SU-DHL-6 (cell line): ENCODE measurements around the gene EEFSEC.

Experiments
- H2AFZ ChIP-seq: fragments of 200-600 bp; sonication (generic); 2 replicates; pipeline ENCODE4 v1.6.1; 2014; ENCODE audit warnings: low read depth, mild to moderate bottlenecking, moderate library complexity, mixed read lengths, antibody characterized with exemption, low read length; ENCODE audit not compliant: severe bottlenecking
- H3F3A ChIP-seq: fragments of 200-600 bp; shearing (Covaris generic); 2 replicates; pipeline ENCODE4 v1.6.0; 2016; ENCODE audit warnings: antibody characterized with exemption, mild to moderate bottlenecking; ENCODE audit not compliant: insufficient read depth
- H3K27ac ChIP-seq: fragments of 200-600 bp; sonication (generic); 2 replicates; pipeline ENCODE4 v1.5.1; 2016; ENCODE audit warnings: low read depth, mild to moderate bottlenecking, low read length, moderate library complexity, mixed read lengths
- H3K27me3 ChIP-seq: fragments of 200-600 bp; sonication (generic), shearing (Covaris generic); 2 replicates; pipeline ENCODE4 v1.6.0; 2014; ENCODE audit warnings: mild to moderate bottlenecking, low read length
- H3K36me3 ChIP-seq: fragments of 200-600 bp; sonication (generic); 2 replicates; pipeline ENCODE4 v1.6.1; 2014; ENCODE audit warnings: mild to moderate bottlenecking, low read length, mixed read lengths
- H3K4me2 ChIP-seq: fragments of 300-600, 200-600 bp; shearing (Covaris generic), sonication (generic); 2 replicates; pipeline ENCODE4 v1.6.0; 2014; ENCODE audit warnings: low read length, low read depth, mild to moderate bottlenecking; ENCODE audit not compliant: poor library complexity, severe bottlenecking
- H3K4me3 ChIP-seq: fragments of 200-600 bp; sonication (generic); 2 replicates; pipeline ENCODE4 v1.5.1; 2014; ENCODE audit warnings: antibody characterized with exemption, low read length, mild to moderate bottlenecking, mixed read lengths; ENCODE audit not compliant: insufficient read depth, poor library complexity, severe bottlenecking
- H3K79me2 ChIP-seq: fragments of 200-600 bp; sonication (generic); 2 replicates; pipeline ENCODE4 v1.6.1; 2014; ENCODE audit warnings: mild to moderate bottlenecking, low read length, moderate library complexity; ENCODE audit not compliant: insufficient read depth
- H3K9ac ChIP-seq: fragments of 200-600 bp; sonication (generic); 2 replicates; pipeline ENCODE4 v1.7.0; 2014; ENCODE audit warnings: mild to moderate bottlenecking, low read length
- H3K9me2 ChIP-seq: fragments of 200-600 bp; sonication (generic); replicated peaks from 2 replicates; pipeline ENCODE4 v1.6.1; 2014; ENCODE audit warnings: low read length; ENCODE audit not compliant: insufficient read depth
- H3K9me3 ChIP-seq: fragments of 200-600 bp; sonication (generic); 2 replicates; pipeline ENCODE4 v1.6.1; 2014; ENCODE audit warnings: low read length, mixed read lengths; ENCODE audit not compliant: insufficient read depth
- H4K20me1 ChIP-seq: fragments of 200-600 bp; sonication (generic); 2 replicates; pipeline ENCODE4 v1.6.1; 2014; ENCODE audit warnings: low read depth, mild to moderate bottlenecking, antibody characterized with exemption, low read length, moderate library complexity, mixed read lengths
- EZH2phosphoT487 ChIP-seq: fragments of 200-600 bp; sonication (generic), shearing (Covaris generic); conservative IDR thresholded peaks from 2 replicates; pipeline ENCODE4 v1.6.1; 2018; ENCODE audit warnings: mild to moderate bottlenecking, antibody characterized with exemption, low read length, moderate library complexity, mixed read lengths
- TF ChIP-seq, protein P1 (sequence below): fragments of 200-600 bp; sonication (generic); IDR thresholded peaks from one replicate; pipeline ENCODE4 v1.5.1; 2017; ENCODE audit warnings: antibody characterized with exemption, mild to moderate bottlenecking, low read length, moderate library complexity; ENCODE audit not compliant: insufficient read depth, poor library complexity, severe bottlenecking

Gene EEFSEC

GRCh38 chr3:128457937-128458336, 304.7 kb downstream of the EEFSEC start:
- Histone ChIP-seq H3K4me3 (no peak overlapping the region), H3K9me3 (no peaks in the 10 kb centered on the region), H3K9me2 (no peaks in the 10 kb centered on the region), H3F3A (no peaks in the 10 kb centered on the region), H2AFZ (no peak overlapping the region), H3K36me3 (no peaks in the 10 kb centered on the region), H3K27ac (no peak overlapping the region), H3K9ac (no peak overlapping the region), H3K79me2 (no peaks in the 10 kb centered on the region), H3K27me3 (no peaks in the 10 kb centered on the region), H3K4me2 (no peak overlapping the region), H4K20me1 (no peaks in the 10 kb centered on the region)
- TF ChIP-seq, protein P1, sequence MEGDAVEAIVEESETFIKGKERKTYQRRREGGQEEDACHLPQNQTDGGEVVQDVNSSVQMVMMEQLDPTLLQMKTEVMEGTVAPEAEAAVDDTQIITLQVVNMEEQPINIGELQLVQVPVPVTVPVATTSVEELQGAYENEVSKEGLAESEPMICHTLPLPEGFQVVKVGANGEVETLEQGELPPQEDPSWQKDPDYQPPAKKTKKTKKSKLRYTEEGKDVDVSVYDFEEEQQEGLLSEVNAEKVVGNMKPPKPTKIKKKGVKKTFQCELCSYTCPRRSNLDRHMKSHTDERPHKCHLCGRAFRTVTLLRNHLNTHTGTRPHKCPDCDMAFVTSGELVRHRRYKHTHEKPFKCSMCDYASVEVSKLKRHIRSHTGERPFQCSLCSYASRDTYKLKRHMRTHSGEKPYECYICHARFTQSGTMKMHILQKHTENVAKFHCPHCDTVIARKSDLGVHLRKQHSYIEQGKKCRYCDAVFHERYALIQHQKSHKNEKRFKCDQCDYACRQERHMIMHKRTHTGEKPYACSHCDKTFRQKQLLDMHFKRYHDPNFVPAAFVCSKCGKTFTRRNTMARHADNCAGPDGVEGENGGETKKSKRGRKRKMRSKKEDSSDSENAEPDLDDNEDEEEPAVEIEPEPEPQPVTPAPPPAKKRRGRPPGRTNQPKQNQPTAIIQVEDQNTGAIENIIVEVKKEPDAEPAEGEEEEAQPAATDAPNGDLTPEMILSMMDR = no peak
- no peak for TF ChIP-seq EZH2phosphoT487
